ENCODE results near the gene DVL2. TPM values are rescaled to one million over a fixed set of nuclear protein-coding genes. Genes with fewer than 3 reads are reported as not detected.

Gene DVL2
- total and polyA plus RNA-seq, 11 donors, result 13.0 to 28.6 (median 17.2) TPM

- TF ChIP-seq CTCF (IDR thresholded peaks at IDR 0.05) (no peak), POLR2A (IDR thresholded peaks at IDR 0.05) (no peak)
- 83 to 89% (median 88%) methylated on average over 1 of the region's 1 CpG for WGBS, 4 donors
- Histone ChIP-seq H3K27me3 (peaks cover 0 to 23% (median 17%) of the 10 kb centered on the region in 9 donors), H3K27ac (no peak overlapping the region), H3K36me3 (no peaks in the 10 kb centered on the region), H3K9me3 (no peaks in the 10 kb centered on the region), H3K4me3 (no peak overlapping the region), H3K4me1 (peaks cover 0 to 34% (median 12%) of the 10 kb centered on the region in 12 donors)
- ATAC-seq (no peak), DNase-seq (no peak)
- intact Hi-C loops (cut with DNase I), result loop anchor here in 6 of 10 donors (2.0 to 5.0 kb wide), 4 partner anchors 39 to 125 kb away; no protein-coding TSS in a partner anchor
Observed at GRCh38 chr17:7176107-7176840, 58.0 kb downstream of the DVL2 start.

MicroRNAs within 50 kb of the gene (microRNA counts, 767-probe panel; counts per million panel counts)
- microRNA hsa-miR-324-3p, result 0 to 71.6 counts per million in 2 donors
- microRNA hsa-miR-324-5p, result 2,601 to 2,684 counts per million in 2 donors

Small RNA genes lying within 50 kb of the gene (microRNA-seq; reads per million reads assigned to microRNA genes)
- 509 to 1,056 (median 1,017) reads per million in 4 donors for gene MIR324

Other genes with a start within 250 kb of the DVL2 start
Only the 30 nearest of the 36 such genes appear.
- 1 to 10 TPM in 8 of 9 donors, under 1 TPM in 1; 0.83 to 2.1 (median 1.1) TPM for gene SLC16A13, start 198.5 kb downstream of the DVL2 start, total RNA-seq
- gene SLC16A13, start 198.5 kb downstream of the DVL2 start, polyA plus RNA-seq, result under 1 TPM; 0.87 to 0.95 TPM
- under 1 TPM in 8 of 9 donors, not detected in 1; 0.19 to 1.00 (median 0.79) TPM for gene SLC16A11, start 190.4 kb downstream of the DVL2 start, total RNA-seq
- 1 to 10 TPM in 1 of 2 donors, under 1 TPM in 1; 0.68 to 1.4 TPM for gene SLC16A11, start 190.4 kb downstream of the DVL2 start, polyA plus RNA-seq
- gene CLEC10A, start 154.3 kb downstream of the DVL2 start, total RNA-seq, result 10 to 100 TPM in 2 of 9 donors, 1 to 10 TPM in 7; 1.5 to 30.1 (median 3.5) TPM
- gene CLEC10A, start 154.3 kb downstream of the DVL2 start, polyA plus RNA-seq, result 1 to 10 TPM; 1.8 to 2.7 TPM
- 1 to 10 TPM in 1 of 9 donors, under 1 TPM in 2, not detected in 6; 0.29 to 2.1 (median 0.39) TPM for gene ASGR2, start 119.7 kb downstream of the DVL2 start, total RNA-seq
- under 1 TPM in 1 of 2 donors, not detected in 1; 0.28 TPM for gene ASGR2, start 119.7 kb downstream of the DVL2 start, polyA plus RNA-seq
- gene ASGR1, start 55.1 kb downstream of the DVL2 start, total RNA-seq, result 1 to 10 TPM in 3 of 9 donors, under 1 TPM in 3, not detected in 3; 0.23 to 3.5 (median 0.72) TPM
- under 1 TPM; 0.19 to 0.64 TPM for gene ASGR1, start 55.1 kb downstream of the DVL2 start, polyA plus RNA-seq
- 10 to 100 TPM; 12.0 to 24.3 (median 16.6) TPM for gene DLG4, start 14.7 kb downstream of the DVL2 start, total RNA-seq
- 10 to 100 TPM in 1 of 2 donors, 1 to 10 TPM in 1; 5.3 to 15.5 TPM for gene DLG4, start 14.7 kb downstream of the DVL2 start, polyA plus RNA-seq
- 1,000 to 10,000 TPM in 7 of 9 donors, 100 to 1,000 TPM in 2; 874 to 2,110 (median 1,385) TPM for gene ACADVL, start 14.6 kb downstream of the DVL2 start, total RNA-seq
- gene ACADVL, start 14.6 kb downstream of the DVL2 start, polyA plus RNA-seq, result 1,000 to 10,000 TPM in 1 of 2 donors, 100 to 1,000 TPM in 1; 601 to 2,758 TPM
- 10 to 100 TPM; 19.1 to 36.7 (median 23.0) TPM for gene PHF23, start 4.9 kb upstream of the DVL2 start, total RNA-seq
- gene PHF23, start 4.9 kb upstream of the DVL2 start, polyA plus RNA-seq, result 10 to 100 TPM; 13.7 to 31.8 TPM
- 100 to 1,000 TPM; 293 to 591 (median 491) TPM for gene GABARAP, start 7.9 kb upstream of the DVL2 start, total RNA-seq
- gene GABARAP, start 7.9 kb upstream of the DVL2 start, polyA plus RNA-seq, result 100 to 1,000 TPM; 580 to 674 TPM
- 100 to 1,000 TPM in 6 of 9 donors, 10 to 100 TPM in 3; 54.0 to 126 (median 107) TPM for gene CTDNEP1, start 17.2 kb upstream of the DVL2 start, total RNA-seq
- 100 to 1,000 TPM in 1 of 2 donors, 10 to 100 TPM in 1; 54.4 to 120 TPM for gene CTDNEP1, start 17.2 kb upstream of the DVL2 start, polyA plus RNA-seq
- 10 to 100 TPM; 28.0 to 87.2 (median 52.6) TPM for gene ELP5, start 17.7 kb upstream of the DVL2 start, total RNA-seq
- gene ELP5, start 17.7 kb upstream of the DVL2 start, polyA plus RNA-seq, result 10 to 100 TPM; 33.5 to 47.0 TPM
- gene CLDN7, start 28.0 kb upstream of the DVL2 start, total RNA-seq, result 1 to 10 TPM in 5 of 9 donors, under 1 TPM in 2, not detected in 2; 0.36 to 2.6 (median 2.0) TPM
- gene CLDN7, start 28.0 kb upstream of the DVL2 start, polyA plus RNA-seq, result 1 to 10 TPM; 1.1 to 1.3 TPM
- gene SLC2A4, start 47.2 kb upstream of the DVL2 start, total RNA-seq, result 100 to 1,000 TPM in 7 of 9 donors, 10 to 100 TPM in 2; 82.0 to 184 (median 172) TPM
- gene SLC2A4, start 47.2 kb upstream of the DVL2 start, polyA plus RNA-seq, result 100 to 1,000 TPM in 1 of 2 donors, 10 to 100 TPM in 1; 48.5 to 107 TPM
- gene YBX2, start 60.1 kb upstream of the DVL2 start, total RNA-seq, result 1 to 10 TPM in 1 of 9 donors, under 1 TPM in 8; 0.32 to 1.6 (median 0.56) TPM
- gene YBX2, start 60.1 kb upstream of the DVL2 start, polyA plus RNA-seq, result 1 to 10 TPM in 1 of 2 donors, under 1 TPM in 1; 0.43 to 2.0 TPM
- gene EIF5A, start 73.1 kb upstream of the DVL2 start, total RNA-seq, result 100 to 1,000 TPM; 120 to 500 (median 257) TPM
- gene EIF5A, start 73.1 kb upstream of the DVL2 start, polyA plus RNA-seq, result 100 to 1,000 TPM; 403 to 934 TPM
- 100 to 1,000 TPM in 1 of 9 donors, 10 to 100 TPM in 8; 51.0 to 118 (median 61.2) TPM for gene GPS2, start 80.8 kb upstream of the DVL2 start, total RNA-seq
- 10 to 100 TPM; 81.6 to 88.4 TPM for gene GPS2, start 80.8 kb upstream of the DVL2 start, polyA plus RNA-seq
- gene NEURL4, start 94.8 kb upstream of the DVL2 start, total RNA-seq, result 10 to 100 TPM; 13.6 to 39.2 (median 27.6) TPM
- 10 to 100 TPM; 23.0 to 29.6 TPM for gene NEURL4, start 94.8 kb upstream of the DVL2 start, polyA plus RNA-seq
- 10 to 100 TPM in 5 of 9 donors, 1 to 10 TPM in 3, under 1 TPM in 1; 0.88 to 24.2 (median 16.4) TPM for gene ACAP1, start 102.0 kb upstream of the DVL2 start, total RNA-seq
- 1 to 10 TPM; 2.6 to 6.1 TPM for gene ACAP1, start 102.0 kb upstream of the DVL2 start, polyA plus RNA-seq
- 1 to 10 TPM; 3.4 to 9.0 (median 5.9) TPM for gene KCTD11, start 117.6 kb upstream of the DVL2 start, total RNA-seq
- gene KCTD11, start 117.6 kb upstream of the DVL2 start, polyA plus RNA-seq, result 1 to 10 TPM; 6.4 to 9.6 TPM
- not detected for gene TMEM95, start 120.6 kb upstream of the DVL2 start, total RNA-seq
- gene TMEM95, start 120.6 kb upstream of the DVL2 start, polyA plus RNA-seq, result not detected
- 1 to 10 TPM; 1.4 to 6.2 (median 2.2) TPM for gene TNK1, start 146.6 kb upstream of the DVL2 start, total RNA-seq
- 1 to 10 TPM; 1.8 to 2.1 TPM for gene TNK1, start 146.6 kb upstream of the DVL2 start, polyA plus RNA-seq
- gene PLSCR3, start 160.0 kb upstream of the DVL2 start, total RNA-seq, result 10 to 100 TPM; 14.3 to 29.5 (median 16.4) TPM
- gene PLSCR3, start 160.0 kb upstream of the DVL2 start, polyA plus RNA-seq, result 10 to 100 TPM; 21.2 to 28.3 TPM
- gene TMEM256, start 169.6 kb upstream of the DVL2 start, total RNA-seq, result 10 to 100 TPM; 51.9 to 78.7 (median 69.5) TPM
- gene TMEM256, start 169.6 kb upstream of the DVL2 start, polyA plus RNA-seq, result 100 to 1,000 TPM in 1 of 2 donors, 10 to 100 TPM in 1; 74.4 to 195 TPM
- gene NLGN2, start 173.3 kb upstream of the DVL2 start, total RNA-seq, result 10 to 100 TPM in 2 of 9 donors, 1 to 10 TPM in 7; 4.6 to 12.9 (median 7.3) TPM
- gene NLGN2, start 173.3 kb upstream of the DVL2 start, polyA plus RNA-seq, result 10 to 100 TPM in 1 of 2 donors, 1 to 10 TPM in 1; 3.5 to 11.1 TPM
- gene SPEM1, start 185.8 kb upstream of the DVL2 start, total RNA-seq, result not detected
- gene SPEM1, start 185.8 kb upstream of the DVL2 start, polyA plus RNA-seq, result not detected
- gene SPEM2, start 191.1 kb upstream of the DVL2 start, total RNA-seq, result not detected
- not detected for gene SPEM2, start 191.1 kb upstream of the DVL2 start, polyA plus RNA-seq
- not detected for gene SPEM3, start 194.3 kb upstream of the DVL2 start, total RNA-seq
- gene SPEM3, start 194.3 kb upstream of the DVL2 start, polyA plus RNA-seq, result not detected
- gene TMEM102, start 200.9 kb upstream of the DVL2 start, total RNA-seq, result 1 to 10 TPM; 1.7 to 6.8 (median 4.0) TPM
- gene TMEM102, start 200.9 kb upstream of the DVL2 start, polyA plus RNA-seq, result 1 to 10 TPM; 1.8 to 4.5 TPM
- gene FGF11, start 205.0 kb upstream of the DVL2 start, total RNA-seq, result 1 to 10 TPM; 2.8 to 9.6 (median 7.8) TPM
- gene FGF11, start 205.0 kb upstream of the DVL2 start, polyA plus RNA-seq, result 1 to 10 TPM; 1.6 to 9.6 TPM
- 10 to 100 TPM in 7 of 9 donors, 1 to 10 TPM in 2; 8.2 to 14.2 (median 11.0) TPM for gene CHRNB1, start 210.5 kb upstream of the DVL2 start, total RNA-seq
- gene CHRNB1, start 210.5 kb upstream of the DVL2 start, polyA plus RNA-seq, result 10 to 100 TPM; 11.2 to 27.3 TPM

Measured in heart left ventricle (tissue), 16 donors.